NOMO-1 treated with dmso at 0.1 percent for 144 hours (cell line): ENCODE measurements around the gene GDA.

Experiments used
- DNase-seq: peaks from one replicate; lab custom pipeline; 2025; ENCODE audit not compliant: unreplicated experiment; lab: John Stamatoyannopoulos, UW

The GDA gene

DNA sequence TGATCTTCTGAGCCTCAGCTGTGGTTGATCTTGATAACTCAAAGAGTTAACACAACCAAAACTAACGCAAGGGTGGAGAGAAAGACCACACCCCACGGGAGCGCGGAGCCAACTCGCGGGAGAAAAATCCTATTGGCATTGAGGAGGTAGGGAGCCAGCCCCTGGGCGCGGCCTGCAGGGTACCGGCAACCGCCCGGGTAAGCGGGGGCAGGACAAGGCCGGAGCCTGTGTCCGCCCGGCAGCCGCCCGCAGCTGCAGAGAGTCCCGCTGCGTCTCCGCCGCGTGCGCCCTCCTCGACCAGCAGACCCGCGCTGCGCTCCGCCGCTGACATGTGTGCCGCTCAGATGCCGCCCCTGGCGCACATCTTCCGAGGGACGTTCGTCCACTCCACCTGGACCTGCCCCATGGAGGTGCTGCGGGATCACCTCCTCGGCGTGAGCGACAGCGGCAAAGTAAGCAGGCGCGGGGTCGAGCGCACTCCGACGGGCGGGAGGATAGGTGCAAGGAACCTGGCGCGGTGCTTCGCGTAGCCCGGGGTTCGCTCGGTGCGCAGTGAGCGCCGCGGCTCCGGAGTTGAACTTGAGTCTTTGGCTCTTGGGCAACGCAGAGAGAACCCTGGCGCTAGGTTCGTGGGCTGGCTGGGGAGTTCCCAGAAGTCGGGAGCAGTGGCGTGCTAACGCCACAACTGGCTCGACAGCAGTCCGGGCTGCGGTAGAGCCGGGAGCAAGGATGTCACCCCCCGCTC lies at the start of gene GDA:
TSS of gene GDA (plus strand) at position 210 of the 745 bp plus-strand sequence. CDS start at position 330, 120 bp downstream.
- DNase-seq: no peak

DNA sequence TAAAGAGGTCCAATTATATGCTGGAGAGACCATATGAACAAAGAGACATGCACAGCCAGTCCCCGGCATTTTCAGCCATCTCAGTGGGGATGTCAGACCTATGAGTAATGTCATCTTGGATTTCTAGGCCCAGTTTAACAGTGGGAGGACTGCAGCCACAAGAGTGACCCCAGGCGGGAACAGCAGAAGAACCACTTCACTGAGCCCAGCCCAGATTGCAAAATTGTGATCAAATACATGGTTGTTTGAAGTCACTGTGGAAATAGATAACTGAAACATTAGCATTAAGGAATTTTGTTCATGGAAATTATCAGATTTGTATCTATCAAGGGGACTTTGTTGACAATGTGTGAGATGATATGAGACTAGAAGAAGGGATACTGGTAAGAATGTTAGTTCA lies 46.7 kb upstream of the GDA start:
- no peak for DNase-seq

DNA sequence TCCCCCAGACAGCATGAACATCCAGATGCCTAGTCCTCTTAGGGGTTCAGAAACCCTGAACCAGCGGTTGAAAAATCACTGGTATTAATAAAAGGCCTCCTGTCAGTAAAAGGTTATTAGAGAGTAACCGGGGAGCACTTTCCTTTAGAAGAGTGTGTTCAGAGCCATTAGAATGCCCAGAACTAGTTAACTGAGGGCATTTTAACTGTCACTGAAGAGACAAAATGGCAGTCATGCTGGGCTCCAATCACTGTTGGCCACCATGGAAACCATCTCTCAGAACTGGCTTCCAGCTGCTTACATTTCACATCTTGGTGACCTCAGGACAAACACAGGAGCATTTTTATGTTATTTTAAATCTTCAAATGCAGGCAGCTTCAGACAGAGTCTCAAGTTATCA lies 36.2 kb upstream of the GDA start:
- DNase-seq: no peak

DNA sequence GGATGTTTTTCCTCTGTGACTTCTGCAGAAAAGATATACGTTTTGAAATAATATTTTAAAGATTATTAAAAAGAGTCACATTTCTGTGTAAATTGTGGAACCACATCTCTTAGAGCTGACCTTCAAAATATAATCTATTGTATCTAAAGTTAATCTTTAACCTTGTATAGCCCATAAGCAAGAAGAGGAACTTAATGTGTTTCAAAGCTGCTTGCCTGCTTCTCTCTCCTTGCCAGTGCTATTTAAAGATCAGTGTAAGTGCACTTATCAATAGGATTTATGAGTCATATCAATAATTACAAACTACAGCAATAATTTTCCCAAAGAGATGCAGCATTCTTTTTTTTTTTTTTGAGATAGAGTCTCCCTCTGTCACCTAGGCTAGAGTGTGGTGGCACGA lies 29.4 kb upstream of the GDA start:
- DNase-seq: no peak

DNA sequence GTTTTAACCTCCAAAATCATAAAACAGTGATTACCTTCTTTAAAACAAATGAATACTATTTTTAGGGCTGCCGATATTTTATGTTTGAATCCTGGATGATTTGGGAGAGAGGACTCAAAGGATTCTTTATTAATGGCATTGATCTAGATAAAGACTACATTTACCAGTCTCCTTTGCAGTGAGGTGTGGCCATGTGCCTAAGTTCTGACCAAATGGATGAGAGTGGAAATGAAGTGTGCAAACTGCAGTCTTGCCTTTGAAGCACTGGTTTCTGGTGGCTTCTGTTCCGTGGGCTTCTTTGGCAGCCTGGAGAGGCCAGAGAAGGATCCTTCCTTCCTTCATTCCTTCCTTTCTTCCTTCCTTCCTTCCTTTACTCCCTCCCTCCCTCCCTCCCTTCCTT lies 24.3 kb upstream of the GDA start:
- no peak for DNase-seq

DNA sequence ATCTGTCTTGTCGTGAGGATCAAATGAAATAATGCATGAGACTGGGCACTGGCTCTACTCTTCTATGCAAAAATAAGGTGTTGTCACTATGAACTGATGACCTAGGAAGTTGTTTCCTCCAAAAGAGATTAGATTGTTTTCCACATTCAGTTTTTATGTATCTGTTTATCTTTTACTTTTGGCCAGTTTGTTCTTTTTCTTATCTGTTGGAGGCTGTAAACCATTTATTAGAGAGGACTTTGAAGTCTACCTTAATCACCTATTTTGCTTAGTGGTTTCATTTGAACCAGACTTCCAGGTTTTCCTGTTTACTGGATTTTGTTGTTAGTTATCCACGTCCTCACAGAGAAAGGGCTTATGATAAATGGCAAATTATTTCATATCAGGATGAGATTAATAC lies 21.5 kb upstream of the GDA start:
- DNase-seq: no peak

DNA sequence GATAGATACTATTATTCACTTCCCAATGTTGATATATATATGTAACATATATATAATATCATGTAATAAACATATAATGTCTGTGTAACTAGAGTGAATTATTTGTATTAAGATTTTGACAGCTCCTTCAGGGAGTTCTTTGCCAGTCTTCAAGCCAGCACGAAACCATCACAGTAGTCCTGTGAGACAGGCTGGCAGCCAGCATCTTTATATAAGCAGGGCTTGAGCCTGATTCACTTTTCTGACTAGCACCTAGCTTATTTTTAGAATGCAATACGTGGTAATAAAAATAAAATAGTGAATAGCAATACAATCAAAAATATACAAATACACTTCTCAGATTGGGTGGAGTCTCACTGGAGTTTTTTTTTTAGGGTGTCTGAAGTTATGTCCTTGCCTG lies 20.7 kb upstream of the GDA start:
- DNase-seq: no peak

DNA sequence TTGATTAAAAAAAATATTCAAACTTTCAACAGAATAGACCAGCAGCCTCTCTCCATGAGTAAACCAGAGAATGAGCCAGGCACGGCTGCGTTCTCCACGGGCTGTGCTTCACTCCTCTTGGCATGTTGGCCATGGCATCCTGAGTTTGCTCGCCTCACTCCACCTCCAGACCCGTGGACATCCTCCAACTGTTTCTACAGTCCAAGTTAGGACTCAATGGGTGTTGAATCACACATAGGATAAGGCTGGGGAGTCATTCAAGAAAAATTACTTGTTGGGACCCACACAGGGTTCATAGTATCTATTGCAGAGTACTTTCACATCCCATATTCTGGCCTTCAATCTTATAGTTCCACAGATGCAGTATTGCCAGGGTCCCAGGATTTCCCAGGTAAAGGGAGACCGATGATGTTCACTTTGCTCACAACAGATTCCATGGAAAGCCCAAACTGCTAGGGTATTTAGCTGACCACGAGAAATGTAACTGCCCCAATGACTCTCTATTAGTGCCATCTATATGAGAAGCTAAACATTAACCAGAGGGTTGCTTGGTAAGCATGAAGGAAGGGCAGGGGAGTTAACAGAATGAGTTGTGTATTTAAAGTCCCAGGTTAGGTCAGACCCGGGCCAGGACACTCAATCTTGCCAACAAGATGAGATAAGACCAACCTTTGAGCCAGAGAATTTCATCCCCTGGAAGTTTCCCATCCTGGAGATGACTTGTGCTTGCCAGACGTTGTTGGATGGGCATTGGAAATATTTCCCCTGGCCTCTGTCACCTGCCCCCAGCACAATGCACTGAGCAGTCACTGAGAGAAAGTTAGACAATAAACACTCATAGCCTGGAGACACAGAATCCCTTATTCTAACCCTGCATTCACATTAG lies 19.7 kb upstream of the GDA start:
- no peak for DNase-seq

DNA sequence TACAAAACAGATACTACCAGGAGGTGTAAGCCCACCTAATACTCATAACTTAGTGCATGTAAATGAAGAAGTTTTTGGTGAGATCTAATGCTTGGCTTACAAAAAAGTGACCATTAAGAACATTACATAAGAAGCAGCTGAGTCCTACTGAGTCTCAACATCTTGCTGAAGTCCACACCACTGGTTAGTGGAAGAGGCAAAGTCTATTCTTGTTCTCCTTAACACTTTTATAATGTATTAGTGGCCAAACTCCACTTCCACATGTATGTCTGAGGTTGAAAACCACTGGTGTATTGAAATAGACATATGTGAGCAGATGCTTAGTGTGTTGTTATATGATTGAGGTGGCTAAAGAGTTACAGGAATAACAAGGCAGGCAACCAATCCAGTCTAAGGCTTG lies 18.9 kb upstream of the GDA start:
- DNase-seq: no peak

DNA sequence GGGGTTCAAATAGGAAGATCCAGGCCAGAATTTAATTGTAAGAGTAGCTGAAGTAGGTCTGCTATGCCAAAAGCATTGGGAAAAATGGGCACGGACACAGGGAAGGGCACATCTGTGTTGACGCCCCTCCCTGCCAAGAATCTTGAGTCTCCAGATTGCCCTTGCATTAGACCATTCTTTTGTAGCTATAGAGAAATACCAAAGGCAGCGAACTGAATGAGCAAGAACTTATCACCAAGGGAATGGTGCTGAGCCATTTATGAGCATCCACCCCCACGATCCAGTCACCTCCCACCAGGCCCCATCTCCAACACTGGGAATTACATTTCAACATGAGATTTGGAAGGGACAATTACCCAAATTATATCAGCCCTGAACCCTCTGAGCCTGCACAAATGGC lies 18.0 kb upstream of the GDA start:
- no peak for DNase-seq

DNA sequence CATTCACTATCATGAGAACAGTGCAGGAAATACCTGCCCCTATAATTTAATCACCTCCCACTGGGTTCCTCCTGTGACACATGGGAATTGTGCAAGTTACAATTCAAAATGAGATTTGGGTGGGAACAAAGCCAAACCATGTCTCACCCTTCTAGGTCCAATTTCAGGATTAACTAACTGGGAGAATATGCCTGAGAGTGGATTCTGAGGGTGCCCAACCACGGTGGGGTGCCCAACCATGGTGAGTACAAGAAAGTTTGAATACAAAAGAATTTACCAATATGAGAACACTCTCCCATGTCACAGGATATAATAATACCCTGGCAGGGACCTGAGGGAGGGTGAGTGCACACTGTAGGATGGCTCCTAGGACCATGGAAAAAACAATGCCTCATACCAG lies 17.2 kb upstream of the GDA start:
- no peak for DNase-seq

DNA sequence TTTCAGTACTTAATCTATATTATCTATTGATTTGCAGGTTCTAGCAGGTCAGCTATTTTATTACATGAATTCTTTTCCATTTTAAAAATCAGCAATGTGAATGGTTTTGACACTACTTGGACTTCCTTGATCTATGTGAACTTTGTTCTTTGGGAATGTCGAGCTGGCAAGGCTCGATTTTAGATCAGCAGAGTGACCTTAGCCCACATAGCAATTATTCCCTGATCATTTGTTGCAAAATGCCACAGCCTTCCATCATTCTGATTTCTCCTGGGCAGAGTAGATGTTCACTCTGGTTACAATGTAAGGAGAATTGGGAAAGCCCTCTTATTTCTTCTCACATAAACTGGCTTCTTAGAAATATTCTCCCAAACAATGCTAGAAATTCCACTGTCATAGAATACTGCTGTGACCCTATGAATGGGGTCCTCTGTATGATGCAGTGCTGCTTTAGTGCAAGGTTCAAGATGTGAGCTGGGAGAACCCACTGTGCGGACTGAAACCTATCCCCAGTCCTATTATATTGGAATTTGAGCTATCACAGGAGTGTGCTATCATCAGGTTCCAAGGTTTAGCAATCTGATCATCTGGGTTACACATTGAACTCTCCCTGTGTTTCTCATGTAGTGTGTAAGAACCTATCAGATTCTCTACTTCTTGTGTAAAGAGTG lies 15.7 kb upstream of the GDA start:
- DNase-seq: no peak

DNA sequence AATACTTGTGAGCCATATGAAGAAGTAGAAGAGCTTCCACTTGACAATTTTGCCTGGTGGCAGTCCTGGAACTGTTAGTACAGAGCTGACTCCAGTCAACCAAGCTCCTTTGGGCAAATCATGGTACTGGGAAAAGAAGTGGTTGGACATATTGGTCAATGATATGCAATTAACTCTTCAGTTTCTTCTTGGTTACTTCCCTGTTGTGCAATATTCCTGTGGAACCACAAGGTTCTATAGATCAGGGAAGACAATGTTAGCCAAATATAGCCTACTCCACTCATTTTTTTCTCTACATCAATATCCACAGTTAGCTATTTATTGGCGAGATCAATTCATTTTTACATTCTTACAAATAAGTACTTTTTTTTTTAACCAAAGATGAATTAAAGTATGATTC lies 14.4 kb upstream of the GDA start:
- no peak for DNase-seq

DNA sequence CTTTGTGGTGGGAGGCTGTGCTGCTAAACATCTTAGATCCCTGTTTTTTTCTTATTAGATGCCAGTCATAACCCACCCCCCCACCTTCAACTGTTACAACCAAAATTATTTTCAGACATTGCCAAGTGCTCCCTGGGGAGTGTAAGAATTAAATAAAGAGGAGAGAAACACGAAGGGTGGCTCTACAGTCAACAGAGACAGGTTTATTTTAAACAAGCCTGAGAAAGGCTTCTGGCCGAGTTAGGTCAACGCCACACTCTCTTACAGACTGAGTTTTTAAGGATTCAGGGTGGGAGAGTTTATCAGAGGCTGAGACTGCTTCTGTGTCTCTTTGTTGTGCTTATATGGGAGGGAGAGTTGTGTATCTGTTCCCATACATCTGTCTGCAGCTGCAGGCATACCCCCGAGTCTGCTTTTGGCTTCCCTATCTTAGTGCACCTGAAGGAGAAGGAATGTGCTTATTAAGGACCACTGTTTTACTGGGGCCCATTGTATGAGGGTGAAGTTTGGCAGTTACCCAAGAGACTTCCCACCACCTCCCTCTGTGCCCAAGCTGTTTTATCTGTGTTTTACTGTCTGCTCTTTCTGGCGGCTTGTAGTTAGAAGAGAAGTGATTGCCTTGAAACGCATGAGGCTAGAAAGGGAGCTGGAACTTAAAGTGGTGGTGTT lies 11.4 kb upstream of the GDA start:
- DNase-seq: no peak

DNA sequence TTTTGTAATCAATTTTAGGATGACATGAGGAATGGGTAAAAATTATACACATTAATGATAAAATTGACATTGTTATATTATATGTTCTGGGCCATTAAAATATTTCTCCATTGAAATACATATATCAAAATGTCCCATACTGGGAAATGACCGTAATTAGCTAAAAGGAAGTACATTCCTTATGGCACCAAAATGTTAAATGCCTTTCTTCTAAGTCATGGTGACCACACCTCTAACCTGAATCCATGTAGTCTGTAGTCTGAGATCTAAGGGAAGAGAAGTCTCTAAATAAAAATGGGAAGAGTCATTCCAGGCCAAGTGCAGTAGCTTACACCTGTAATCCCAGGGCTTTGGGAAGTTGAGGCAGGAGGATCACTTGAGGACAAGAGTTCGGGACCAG lies 10.0 kb upstream of the GDA start:
- DNase-seq: no peak

DNA sequence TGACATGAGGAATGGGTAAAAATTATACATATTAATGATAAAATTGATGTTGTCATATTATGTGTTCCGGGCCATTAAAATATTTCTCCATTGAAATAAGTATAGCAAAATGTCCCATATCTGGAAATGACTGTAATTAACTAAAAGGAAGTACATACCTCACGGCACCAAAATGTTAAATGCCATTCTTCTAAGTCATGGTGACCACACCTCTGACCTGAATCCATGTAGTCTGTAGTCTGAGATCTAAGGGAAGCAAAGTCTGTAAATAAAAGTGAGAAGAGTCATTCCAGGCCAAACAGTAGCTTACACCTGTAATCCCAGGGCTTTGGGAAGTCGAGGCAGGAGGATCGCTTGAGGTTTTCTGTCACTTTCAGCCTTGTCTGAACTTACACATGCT lies 8.7 kb upstream of the GDA start:
- DNase-seq: no peak

DNA sequence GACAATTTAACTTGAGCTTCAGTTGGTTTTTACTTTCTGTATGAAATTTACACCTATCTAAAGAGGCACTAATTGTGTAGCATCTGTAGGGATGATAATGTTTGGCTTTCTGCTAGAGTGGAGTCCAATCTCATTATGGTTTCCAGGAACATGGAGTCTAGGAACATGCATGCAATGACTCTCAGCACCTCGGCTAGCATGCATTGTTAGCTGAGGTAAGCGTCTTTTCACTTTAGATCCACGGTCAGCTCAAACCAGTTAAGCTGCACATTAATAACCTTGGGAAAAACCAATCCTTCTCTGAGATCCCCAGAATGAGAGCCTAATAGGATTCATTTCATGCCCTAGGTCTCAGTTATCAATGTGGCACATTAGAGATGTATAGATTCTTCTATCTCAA lies 7.8 kb upstream of the GDA start:
- no peak for DNase-seq

DNA sequence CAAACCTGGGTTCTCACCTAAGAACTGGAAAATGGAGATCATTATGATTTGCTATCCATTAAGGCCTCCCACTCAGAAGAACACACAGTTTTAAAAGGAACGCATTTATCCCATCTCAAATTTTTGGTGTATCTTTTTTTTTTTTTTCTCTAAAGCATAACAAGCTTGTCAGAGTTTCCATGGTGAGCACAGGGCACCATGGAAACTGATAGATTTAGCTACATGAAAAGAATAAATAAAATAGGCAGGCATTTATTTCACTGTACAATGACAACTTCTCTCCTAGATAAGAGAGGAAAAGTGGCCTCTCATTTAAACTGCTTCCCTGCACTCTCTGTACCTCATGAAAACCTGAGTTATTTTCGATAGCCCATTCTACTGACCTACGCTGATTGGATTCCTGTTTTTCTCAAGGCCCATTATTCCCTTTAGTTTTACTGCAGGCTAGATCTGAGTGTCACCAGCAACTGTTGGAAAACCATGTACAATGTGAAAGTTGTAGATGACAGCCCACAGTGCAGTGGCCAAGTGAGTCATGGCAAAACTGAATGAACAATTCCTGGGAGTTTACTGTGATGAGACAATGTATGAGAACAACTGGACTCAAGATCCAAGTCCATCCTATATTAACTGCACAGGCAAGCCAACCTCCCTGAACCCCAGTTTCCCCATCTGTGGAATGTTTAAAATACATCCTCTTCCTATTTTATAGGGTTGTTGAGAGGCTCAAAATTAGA lies 4.3 kb upstream of the GDA start:
- no peak for DNase-seq

DNA sequence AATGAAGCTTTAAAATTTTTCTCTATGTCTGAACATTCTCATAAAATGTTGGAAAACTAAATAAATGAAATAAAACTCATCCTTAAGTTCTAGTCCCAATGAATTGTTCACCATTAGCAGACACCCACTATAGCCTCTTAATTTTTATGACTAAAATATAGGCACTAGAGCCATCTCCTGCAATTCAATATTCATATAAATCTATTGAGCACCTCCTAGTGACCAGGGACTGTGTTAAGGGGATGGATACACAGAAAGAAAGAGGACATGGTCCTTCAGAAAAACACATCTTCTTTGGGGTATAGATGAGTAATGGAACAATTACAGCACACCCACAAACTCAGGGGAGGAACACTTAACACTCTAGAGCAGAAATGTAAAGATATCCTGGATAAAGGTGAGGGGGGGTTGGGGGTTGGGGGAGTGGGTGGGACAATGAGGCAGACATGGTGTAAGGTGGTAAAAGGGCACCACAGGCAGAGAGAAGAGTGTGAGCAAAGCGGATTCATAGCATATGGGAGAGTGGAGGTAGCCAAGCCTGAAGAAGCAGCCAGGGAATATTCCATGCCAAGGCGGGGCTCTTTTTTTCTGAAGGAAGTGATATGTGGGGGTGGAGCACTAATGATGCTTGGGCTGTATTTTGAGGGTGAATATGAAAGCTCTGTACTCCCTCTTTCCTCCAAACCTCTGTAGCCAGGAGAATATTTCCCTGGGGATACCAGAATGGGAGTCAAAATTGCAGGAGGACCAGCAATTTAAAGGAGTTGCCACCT lies 3.3 kb upstream of the GDA start:
- DNase-seq: no peak

DNA sequence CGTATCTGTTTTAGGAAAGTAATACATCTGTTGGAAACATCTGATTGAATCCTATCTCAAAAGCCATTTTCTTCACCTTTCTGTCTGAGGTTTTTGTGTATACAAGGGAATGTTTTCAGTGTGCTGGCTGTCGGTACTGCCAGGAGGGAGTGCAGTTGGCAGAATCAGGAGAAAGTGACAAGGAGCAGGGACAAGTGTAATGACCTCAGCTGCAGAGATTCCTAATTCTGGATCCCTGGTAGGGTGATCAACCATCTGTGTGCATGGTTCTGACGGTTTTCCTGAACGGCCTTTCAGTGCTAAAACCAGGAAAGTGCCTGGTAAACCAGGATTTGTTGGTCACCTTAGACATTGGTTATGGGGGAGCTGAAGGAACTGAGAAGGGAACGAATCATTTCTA lies 1.6 kb upstream of the GDA start:
- DNase-seq: no peak
